T-cell (primary cell): ENCODE data around the gene C10orf67. TPM values are rescaled to one million over a fixed set of nuclear protein-coding genes. Genes with fewer than 3 reads are reported as not detected.
A peak's percentile ranks its signal among the peaks of the same experiment; 100 is the strongest.

Experiments used
- ATAC-seq, 4 experiments: fragments of 200-7000 bp in 3 of 4; fragments of 150-1000 bp in 1 of 4; cut with Tn5 transposase; replicated peaks in 1 of 4; 1 replicate in 3 of 4; 2 replicates in 1 of 4; pipeline ENCODE4 v1.10.0; 2021; ENCODE audit warnings: moderate library complexity in 3 of 4, mild to moderate bottlenecking in 2 of 4, moderate number of reproducible peaks in 1 of 4
- CTCF ChIA-PET, 2 donors: fragments of 300-600 bp; sonication (Branson Sonifier 250); formaldehyde crosslinking; loops; one replicate each; lab custom pipeline; 2022; ENCODE audit warnings: antibody characterized with exemption in 2 of 2; lab: Charles Lee
- POLR2A ChIA-PET, 2 donors: fragments of 300-600 bp; sonication (Branson Sonifier 250); formaldehyde crosslinking; loops; one replicate each; lab custom pipeline; 2022; ENCODE audit warnings: antibody characterized with exemption in 2 of 2; lab: Charles Lee
- DNase-seq, 35 experiments: peaks; one replicate each; pipeline versions ENCODE4 v3.0.0 to v3.0.0-alpha.2; 2013 to 2023
- H3K27ac ChIP-seq: one replicate; pipeline ENCODE4 v1.5.1; 2013; ENCODE audit warnings: low read length
- H3K27me3 ChIP-seq, 2 experiments: replicated peaks in 1 of 2; 1 replicate in 1 of 2; 2 replicates in 1 of 2; pipeline versions ENCODE4 v1.6.1 to v1.7.0; 2013; ENCODE audit warnings: low read length in 1 of 2, mixed read lengths in 1 of 2; ENCODE audit not compliant: control insufficient read depth in 2 of 2, insufficient read depth in 2 of 2; ENCODE audit errors: extremely low read depth in 1 of 2
- H3K36me3 ChIP-seq, 2 donors: 1 replicate in 1 of 2; 2 replicates in 1 of 2; pipeline versions ENCODE4 v1.6.1 to v1.7.0; 2013; ENCODE audit warnings: low read length in 1 of 2; ENCODE audit not compliant: control insufficient read depth in 2 of 2, insufficient read depth in 1 of 2; ENCODE audit errors: extremely low read depth in 1 of 2
- H3K4me1 ChIP-seq, 2 experiments: 1 replicate in 1 of 2; 2 replicates in 1 of 2; pipeline versions ENCODE4 v1.6.1 to v1.7.0; 2013; ENCODE audit warnings: low read length in 2 of 2, mixed read lengths in 1 of 2; ENCODE audit not compliant: insufficient read depth in 2 of 2, control insufficient read depth in 1 of 2; ENCODE audit errors: extremely low read depth in 1 of 2
- H3K4me3 ChIP-seq, 2 donors: 1 replicate in 1 of 2; 2 replicates in 1 of 2; pipeline versions ENCODE4 v1.5.1 to v1.7.0; 2013; ENCODE audit warnings: mild to moderate bottlenecking in 2 of 2, low read length in 1 of 2, moderate library complexity in 1 of 2; ENCODE audit not compliant: control insufficient read depth in 1 of 2; ENCODE audit errors: extremely low read depth in 1 of 2
- H3K9me3 ChIP-seq: 2 replicates; pipeline ENCODE4 v1.7.0; 2013
- H3K27ac Mint-ChIP-seq, 2 donors: one replicate each; pipeline ENCODE4 v1.8.0; 2020 to 2021; ENCODE audit warnings: mild to moderate bottlenecking in 2 of 2, mixed read lengths in 2 of 2
- H3K27me3 Mint-ChIP-seq, 2 donors: one replicate each; pipeline ENCODE4 v1.8.0; 2021 to 2022; ENCODE audit warnings: mixed read lengths in 2 of 2
- H3K36me3 Mint-ChIP-seq: one replicate; pipeline ENCODE4 v1.8.0; 2021; ENCODE audit warnings: mixed read lengths
- H3K4me1 Mint-ChIP-seq, 3 donors: one replicate each; pipeline ENCODE4 v1.8.0; 2020 to 2022; ENCODE audit warnings: mixed read lengths in 3 of 3, mild to moderate bottlenecking in 1 of 3
- H3K4me3 Mint-ChIP-seq, 3 donors: one replicate each; pipeline ENCODE4 v1.8.0; 2020 to 2022; ENCODE audit warnings: mild to moderate bottlenecking in 3 of 3, mixed read lengths in 3 of 3, moderate library complexity in 3 of 3
- H3K9me3 Mint-ChIP-seq, 3 donors: one replicate each; pipeline ENCODE4 v1.8.0; 2020 to 2022; ENCODE audit warnings: mixed read lengths in 3 of 3
- WGBS: methylation state at CpG from one replicate; pipeline ENCODE4 v1.1.5; 2013; ENCODE audit warnings: missing lambda C conversion rate; ENCODE audit not compliant: insufficient coverage; 5-methylcytosine and 5-hydroxymethylcytosine counted together
- total RNA-seq, 35 experiments: library from RNA in 6 of 35; stranded (reverse) in 6 of 35; fragments of 120-200 nt in 1 of 35; gene quantifications; one replicate each; pipeline versions ENCODE4 v1.2.1 to v1.2.4 and lab custom pipeline; 2013 to 2026

C10orf67 gene
- total RNA-seq, 5 donors from 2014 or later (not counting 1 experiment from before 2014, with no cell fraction given): 0.13 TPM; not detected in 4

DNA sequence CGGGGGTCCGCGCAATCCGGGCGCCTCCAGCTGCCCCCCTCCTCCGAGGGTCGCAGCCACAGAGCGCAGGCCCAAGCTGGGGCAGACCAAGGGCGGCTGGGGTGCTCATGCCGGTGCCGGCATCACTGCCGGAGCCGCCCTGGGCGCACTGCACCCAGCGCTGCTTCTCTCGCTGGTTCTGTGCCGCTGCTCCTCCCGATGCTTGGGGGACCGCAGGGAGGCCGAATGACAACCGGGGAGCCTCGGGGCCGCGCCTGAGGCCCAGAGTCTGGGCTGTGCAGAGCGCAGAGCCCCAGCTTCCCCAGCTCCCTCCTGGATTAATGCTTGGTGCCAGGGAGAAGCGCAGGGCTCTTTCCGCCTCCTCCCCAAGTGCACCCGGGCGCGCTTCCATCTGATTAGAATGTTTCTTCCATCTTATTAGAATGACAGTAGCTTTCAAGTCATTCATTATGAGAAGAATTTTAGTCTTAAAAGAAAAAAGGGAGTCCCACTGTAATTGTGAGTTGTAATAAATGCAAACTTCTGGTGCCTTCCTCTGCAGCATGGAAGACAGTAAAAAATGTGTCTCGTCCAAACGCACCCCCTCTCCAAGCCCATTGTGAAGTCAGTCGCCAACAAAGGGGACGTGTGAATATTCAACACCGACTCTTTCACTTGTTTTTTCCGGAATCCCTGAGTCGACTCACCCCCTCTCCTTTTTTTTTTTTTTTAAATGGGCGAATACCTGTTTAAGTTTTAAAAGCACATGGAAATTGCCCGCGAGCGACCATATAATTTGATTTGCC lies 172.0 kb downstream of the C10orf67 start:
- ChIA-PET POLR2A (no interaction called here), CTCF (no interaction called here)
- H3K4me3 ChIP-seq: no peak overlapping the region
- peaks cover 69 to 76% of the 10 kb centered on the region in 2 donors for H3K27me3 Mint-ChIP-seq
- H3K27ac ChIP-seq: no peak overlapping the region
- ATAC-seq (no peak), DNase-seq (no peak)
- peak overlapping the region in 1 of 2 donors; percentile 49 for H3K27ac Mint-ChIP-seq
- no peaks in the 10 kb centered on the region for H3K9me3 Mint-ChIP-seq
- no peaks in the 10 kb centered on the region for H3K36me3 Mint-ChIP-seq
- H3K4me1 ChIP-seq: peaks cover 0 to 6% of the 10 kb centered on the region in 2 experiments
- peaks cover 24 to 44% of the 10 kb centered on the region in 2 experiments for H3K27me3 ChIP-seq
- H3K36me3 ChIP-seq: no peaks in the 10 kb centered on the region
- no peaks in the 10 kb centered on the region for H3K9me3 ChIP-seq
- H3K4me1 Mint-ChIP-seq: peaks cover 6 to 13% (median 13%) of the 10 kb centered on the region in 3 donors
- peak overlapping the region in 1 of 3 donors; percentile 44 for H3K4me3 Mint-ChIP-seq
- WGBS: 7% methylated on average over 31 of the region's 41 CpGs

- POLR2A ChIA-PET: no interaction called here
- peaks cover 6 to 13% (median 13%) of the 10 kb centered on the region in 3 donors for H3K4me1 Mint-ChIP-seq
These were observed 173.2 kb downstream of the C10orf67 start for GRCh38 chr10:23171232-23171876.

GRCh38 chr10:23158370-23158769 lies 186.2 kb downstream of the C10orf67 start:
- Histone ChIP-seq H3K27ac (no peak overlapping the region), H3K4me3 (no peak overlapping the region), H3K36me3 (no peaks in the 10 kb centered on the region), H3K27me3 (peaks cover 0 to 27% of the 10 kb centered on the region in 2 experiments), H3K9me3 (no peaks in the 10 kb centered on the region), H3K4me1 (no peaks in the 10 kb centered on the region)
- DNase-seq (peak in 22 of 35 experiments; percentile 3 to 65 (median 12)), ATAC-seq (peak in 1 of 4 experiments; percentile 49)
- Mint-ChIP-seq H3K9me3 (no peaks in the 10 kb centered on the region), H3K27me3 (peaks cover 44 to 45% of the 10 kb centered on the region in 2 donors), H3K27ac (no peak overlapping the region), H3K4me1 (peaks cover 0 to 7% (median 4%) of the 10 kb centered on the region in 3 donors), H3K36me3 (no peaks in the 10 kb centered on the region), H3K4me3 (no peak overlapping the region)
- ChIA-PET POLR2A (no interaction called here), CTCF (interaction anchor here (0.5 to 1.3 kb wide), 5 partner anchors 8 to 785 kb away, joined by 3 to 6 read pairs (median 3); no protein-coding TSS in a partner anchor)
- WGBS: 20% methylated on average over 2 of the region's 5 CpGs

More at GRCh38 chr10:23171232-23171876, 173.2 kb downstream of the C10orf67 start:
- DNase-seq (no peak), ATAC-seq (no peak)
- CTCF ChIA-PET: no interaction called here
- 20% methylated on average over 4 of the region's 26 CpGs for WGBS
- peaks cover 0 to 6% of the 10 kb centered on the region in 2 experiments for H3K4me1 ChIP-seq
- Mint-ChIP-seq H3K27me3 (peaks cover 63 to 64% of the 10 kb centered on the region in 2 donors), H3K27ac (peak overlapping the region in 1 of 2 donors; percentile 57), H3K4me3 (no peak overlapping the region), H3K36me3 (no peaks in the 10 kb centered on the region), H3K9me3 (no peaks in the 10 kb centered on the region)
- H3K27me3 ChIP-seq: peaks cover 23 to 44% of the 10 kb centered on the region in 2 experiments
- no peaks in the 10 kb centered on the region for H3K9me3 ChIP-seq
- H3K4me3 ChIP-seq: no peak overlapping the region
- no peaks in the 10 kb centered on the region for H3K36me3 ChIP-seq
- no peak overlapping the region for H3K27ac ChIP-seq

DNA sequence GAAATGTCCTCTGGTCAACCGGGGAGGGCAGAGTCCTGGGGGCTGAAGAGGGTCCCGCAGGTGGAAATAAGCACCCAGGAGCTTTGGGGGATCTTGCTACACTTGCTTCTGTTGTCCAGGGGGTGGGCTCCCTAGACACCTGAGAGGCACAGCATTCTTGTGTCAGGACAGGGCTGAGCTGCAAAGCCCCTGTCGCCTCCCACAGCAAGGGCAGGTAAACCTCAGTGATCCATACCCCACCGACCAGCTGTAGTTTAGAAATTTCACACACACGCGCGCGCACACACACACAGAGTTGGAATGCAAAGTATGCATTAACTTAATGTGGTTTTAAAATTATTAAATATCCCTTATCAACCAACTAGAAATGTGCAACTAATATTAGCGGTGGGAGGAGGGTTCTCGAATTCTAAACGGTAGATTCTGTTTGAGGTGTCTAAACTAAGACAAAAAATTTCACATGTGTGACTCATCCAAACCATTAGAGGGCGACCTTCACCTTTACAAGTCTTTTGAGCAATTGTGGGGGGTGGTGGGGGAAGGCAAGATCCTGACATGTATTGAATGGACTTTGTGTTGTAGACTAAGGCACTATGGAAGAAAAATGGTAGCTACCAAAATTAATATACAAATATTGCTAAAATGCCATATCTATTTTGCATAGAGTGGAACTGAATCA lies 186.8 kb downstream of the C10orf67 start:
- no peak overlapping the region for H3K27ac ChIP-seq
- H3K4me3 Mint-ChIP-seq: no peak overlapping the region
- H3K27me3 ChIP-seq: peaks cover 0 to 26% of the 10 kb centered on the region in 2 experiments
- H3K4me3 ChIP-seq: no peak overlapping the region
- H3K36me3 Mint-ChIP-seq: no peaks in the 10 kb centered on the region
- ChIA-PET POLR2A (no interaction called here), CTCF (interaction anchor here (0.5 to 1.3 kb wide), 4 partner anchors 9 to 785 kb away, joined by 3 read pairs; no protein-coding TSS in a partner anchor)
- peak in 4 of 35 experiments; percentile 4 to 24 (median 6) for DNase-seq
- H3K4me1 Mint-ChIP-seq: peaks cover 0 to 7% (median 4%) of the 10 kb centered on the region in 3 donors
- no peaks in the 10 kb centered on the region for H3K9me3 Mint-ChIP-seq
- no peaks in the 10 kb centered on the region for H3K36me3 ChIP-seq
- no peak overlapping the region for H3K27ac Mint-ChIP-seq
- WGBS: 75% methylated on average over 2 of the region's 12 CpGs
- no peaks in the 10 kb centered on the region for H3K9me3 ChIP-seq
- no peak for ATAC-seq
- peaks cover 44 to 45% of the 10 kb centered on the region in 2 donors for H3K27me3 Mint-ChIP-seq
- H3K4me1 ChIP-seq: no peaks in the 10 kb centered on the region

DNA sequence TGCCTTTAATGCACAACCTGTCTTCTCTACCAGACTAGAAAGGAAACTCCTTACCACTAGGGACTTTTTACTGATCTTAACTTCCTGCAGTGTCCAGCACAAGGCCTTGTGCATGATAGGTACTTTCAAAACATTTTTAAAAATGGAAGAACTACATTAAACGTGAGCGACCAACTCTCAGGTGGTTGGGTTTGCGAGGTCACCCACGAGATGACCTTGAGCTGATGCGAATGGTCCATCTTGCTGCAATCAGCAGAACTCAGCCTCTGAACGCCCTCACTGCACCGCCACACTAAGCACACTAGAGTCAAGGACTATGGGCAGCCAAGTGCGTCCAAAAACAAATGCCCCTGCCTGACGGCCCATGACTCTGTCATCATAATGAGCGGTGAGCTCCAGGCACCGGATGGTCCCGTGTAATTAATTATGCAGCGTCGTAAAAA lies 187.3 kb downstream of the C10orf67 start:
- Mint-ChIP-seq H3K27me3 (peaks cover 44 to 45% of the 10 kb centered on the region in 2 donors), H3K4me1 (peaks cover 0 to 7% (median 4%) of the 10 kb centered on the region in 3 donors), H3K9me3 (no peaks in the 10 kb centered on the region), H3K27ac (no peak overlapping the region), H3K36me3 (no peaks in the 10 kb centered on the region), H3K4me3 (no peak overlapping the region)
- ATAC-seq (no peak), DNase-seq (no peak)
- CTCF ChIA-PET: interaction anchor here in 1 of 2 donors (1.1 kb wide), 1 partner anchor 13 kb away, joined by 3 read pairs; no protein-coding TSS in a partner anchor
- POLR2A ChIA-PET: no interaction called here
- H3K36me3 ChIP-seq: no peaks in the 10 kb centered on the region
- WGBS: 68% methylated on average over 14 of the region's 14 CpGs
- H3K27me3 ChIP-seq: peaks cover 0 to 26% of the 10 kb centered on the region in 2 experiments
- H3K9me3 ChIP-seq: no peaks in the 10 kb centered on the region
- H3K4me3 ChIP-seq: no peak overlapping the region
- no peak overlapping the region for H3K27ac ChIP-seq
- H3K4me1 ChIP-seq: no peaks in the 10 kb centered on the region
